ENCODE data around the gene IL6ST. TPM values are rescaled to one million over a fixed set of nuclear protein-coding genes. Genes with fewer than 3 reads are reported as not detected.
A peak's percentile ranks its signal among the peaks of the same experiment; 100 is the strongest.
"Not testable (repeated sequence)": the region's sequence is repeated elsewhere in the genome, so short reads cannot be mapped to it uniquely, and the experiment has no call there.

The IL6ST gene
- total RNA-seq, 1 donor from 2014 or later = 197 TPM

GRCh38 chr5:56023296-56023695 lies 28.5 kb upstream of the IL6ST start:
- no peak for TF ChIP-seq CTCF (IDR thresholded peaks at IDR 0.05)
- no peaks in the 10 kb centered on the region for H3K36me3 Mint-ChIP-seq (ENCODE audit: unreplicated experiment)
- no peak for DNase-seq (ENCODE audit: extremely low spot score, unreplicated experiment)
- H3K27me3 Mint-ChIP-seq (ENCODE audit: unreplicated experiment) = no peaks in the 10 kb centered on the region
- no peak overlapping the region for H3K4me3 Mint-ChIP-seq (ENCODE audit: unreplicated experiment)
- H3K9me3 Mint-ChIP-seq (ENCODE audit: unreplicated experiment) = no peaks in the 10 kb centered on the region
- no peak overlapping the region for H3K27ac Mint-ChIP-seq (ENCODE audit: unreplicated experiment)
- H3K4me1 Mint-ChIP-seq (ENCODE audit: unreplicated experiment) = peaks cover 9% of the 10 kb centered on the region

GRCh38 chr5:56019306-56020272 lies 24.8 kb upstream of the IL6ST start:
- DNase-seq (ENCODE audit: extremely low spot score, unreplicated experiment) = no peak
- Mint-ChIP-seq H3K4me1 (ENCODE audit: unreplicated experiment) (peaks cover 9% of the 10 kb centered on the region), H3K4me3 (ENCODE audit: unreplicated experiment) (no peak overlapping the region), H3K36me3 (ENCODE audit: unreplicated experiment) (no peaks in the 10 kb centered on the region), H3K27ac (ENCODE audit: unreplicated experiment) (no peak overlapping the region), H3K9me3 (ENCODE audit: unreplicated experiment) (no peaks in the 10 kb centered on the region), H3K27me3 (ENCODE audit: unreplicated experiment) (no peaks in the 10 kb centered on the region)
- no peak for TF ChIP-seq CTCF (IDR thresholded peaks at IDR 0.05)

GRCh38 chr5:56018832-56019231 lies 24.1 kb upstream of the IL6ST start:
- no peak overlapping the region for H3K4me3 Mint-ChIP-seq (ENCODE audit: unreplicated experiment)
- no peaks in the 10 kb centered on the region for H3K36me3 Mint-ChIP-seq (ENCODE audit: unreplicated experiment)
- peaks cover 9% of the 10 kb centered on the region for H3K4me1 Mint-ChIP-seq (ENCODE audit: unreplicated experiment)
- TF ChIP-seq CTCF (IDR thresholded peaks at IDR 0.05) = no peak
- no peak overlapping the region for H3K27ac Mint-ChIP-seq (ENCODE audit: unreplicated experiment)
- H3K27me3 Mint-ChIP-seq (ENCODE audit: unreplicated experiment) = no peaks in the 10 kb centered on the region
- no peak for DNase-seq (ENCODE audit: extremely low spot score, unreplicated experiment)
- H3K9me3 Mint-ChIP-seq (ENCODE audit: unreplicated experiment) = no peaks in the 10 kb centered on the region

GRCh38 chr5:56014701-56015100 lies 19.9 kb upstream of the IL6ST start:
- DNase-seq (ENCODE audit: extremely low spot score, unreplicated experiment); H3K4me3 Mint-ChIP-seq (ENCODE audit: unreplicated experiment); H3K36me3 Mint-ChIP-seq (ENCODE audit: unreplicated experiment); H3K9me3 Mint-ChIP-seq (ENCODE audit: unreplicated experiment); H3K27me3 Mint-ChIP-seq (ENCODE audit: unreplicated experiment); H3K27ac Mint-ChIP-seq (ENCODE audit: unreplicated experiment): not testable (repeated sequence)
- peaks cover 18% of the 10 kb centered on the region for H3K4me1 Mint-ChIP-seq (ENCODE audit: unreplicated experiment)

- not testable (repeated sequence) for H3K9me3 Mint-ChIP-seq (ENCODE audit: unreplicated experiment); H3K36me3 Mint-ChIP-seq (ENCODE audit: unreplicated experiment); H3K27ac Mint-ChIP-seq (ENCODE audit: unreplicated experiment); H3K27me3 Mint-ChIP-seq (ENCODE audit: unreplicated experiment); DNase-seq (ENCODE audit: extremely low spot score, unreplicated experiment); H3K4me3 Mint-ChIP-seq (ENCODE audit: unreplicated experiment)
- H3K4me1 Mint-ChIP-seq (ENCODE audit: unreplicated experiment) = peaks cover 14% of the 10 kb centered on the region
These were observed 19.2 kb upstream of the IL6ST start for GRCh38 chr5:56013939-56014338.

GRCh38 chr5:56012281-56012963 lies 17.7 kb upstream of the IL6ST start:
- Mint-ChIP-seq H3K27me3 (ENCODE audit: unreplicated experiment) (no peaks in the 10 kb centered on the region), H3K4me3 (ENCODE audit: unreplicated experiment) (no peak overlapping the region), H3K9me3 (ENCODE audit: unreplicated experiment) (no peaks in the 10 kb centered on the region), H3K27ac (ENCODE audit: unreplicated experiment) (peak overlapping the region; percentile 63), H3K36me3 (ENCODE audit: unreplicated experiment) (no peaks in the 10 kb centered on the region), H3K4me1 (ENCODE audit: unreplicated experiment) (peaks cover 15% of the 10 kb centered on the region)
- no peak for TF ChIP-seq CTCF (IDR thresholded peaks at IDR 0.05)
- no peak for DNase-seq (ENCODE audit: extremely low spot score, unreplicated experiment)

Measured in osteocyte (in vitro differentiated cells).